GM12892 (cell line): ENCODE measurements around the gene PRKAR2B.

ENCODE experiments used
- DNase-seq: peaks from one replicate; pipeline ENCODE4 v3.0.0; 2011; ENCODE audit not compliant: insufficient read length
- FAIRE-seq: peaks from 2 replicates; lab custom pipeline; 2011; peaks lifted over from hg19 to GRCh38; lab: Jason Lieb, UNC
- POLR2A ChIP-seq: IDR thresholded peaks from 2 replicates; pipeline ENCODE4 v1.6.1; 2011; ENCODE audit warnings: low read depth, low read length, control low read depth
- POLR2AphosphoS5 ChIP-seq: IDR thresholded peaks from 2 replicates; pipeline ENCODE4 v1.6.1; 2011; ENCODE audit warnings: low read depth, low read length, control low read depth
- TAF1 ChIP-seq: IDR thresholded peaks from 2 replicates; pipeline ENCODE4 v1.6.1; 2011; ENCODE audit warnings: low read depth, mild to moderate bottlenecking, control low read depth, low read length, borderline replicate concordance

Gene PRKAR2B

DNA sequence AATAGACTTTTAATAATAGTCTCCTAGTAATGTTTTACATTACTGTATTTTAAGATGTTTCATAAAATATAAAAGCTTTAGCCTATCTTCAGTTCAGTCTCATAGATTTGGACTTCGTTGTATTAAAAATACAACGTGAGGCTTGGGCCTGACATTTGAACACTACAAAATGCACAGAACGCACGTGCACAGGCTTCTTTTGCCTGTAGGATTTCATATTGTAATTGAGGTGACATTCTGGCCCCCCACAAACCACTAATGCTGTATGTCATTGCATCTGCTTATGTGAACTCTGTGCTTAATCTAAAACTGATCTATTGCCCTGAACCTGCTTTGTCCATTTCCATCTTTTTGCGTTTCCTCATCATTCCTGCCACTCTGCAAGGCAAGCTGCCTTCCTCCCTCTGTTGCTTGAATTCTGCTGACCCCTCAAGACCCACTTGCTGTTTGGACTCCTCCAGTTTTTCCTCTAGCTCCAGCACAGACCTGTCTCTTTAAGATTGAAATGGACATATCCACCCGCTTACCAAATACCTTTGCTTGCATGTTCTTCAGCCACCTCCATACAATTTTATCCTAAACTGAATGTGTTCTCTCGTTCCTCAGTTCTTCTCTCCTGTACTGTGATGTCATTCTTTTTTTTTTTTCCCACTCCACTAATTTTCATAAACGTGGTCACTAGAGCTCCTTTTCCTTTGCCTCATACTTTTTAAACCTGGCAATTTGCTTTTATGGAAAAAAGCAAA lies 12.4 kb downstream of the PRKAR2B start:
- DNase-seq (no peak), FAIRE-seq (no peak)

DNA sequence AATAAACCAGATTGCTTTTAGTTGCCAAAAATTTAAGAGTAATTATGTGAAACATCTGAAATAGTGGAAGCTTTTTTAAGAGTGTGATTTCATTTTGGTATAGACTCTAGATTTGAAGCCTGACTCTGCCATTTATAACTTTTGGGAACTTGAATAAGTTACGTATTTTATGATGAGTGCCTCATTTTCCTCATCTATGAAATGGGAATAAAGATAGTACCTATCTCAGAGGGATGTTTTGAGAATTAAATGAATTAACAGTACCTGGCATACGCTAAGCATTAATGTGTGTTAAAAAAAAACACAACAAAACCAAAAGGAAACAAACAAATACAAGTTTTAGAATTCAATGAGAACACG lies 12.9 kb downstream of the PRKAR2B start:
- no peak for FAIRE-seq
- DNase-seq, result no peak
- TF ChIP-seq TAF1, result no peak
- TF ChIP-seq POLR2A, result no peak
- TF ChIP-seq POLR2AphosphoS5, result no peak

More for the DNA sequence above, 12.4 kb downstream of the PRKAR2B start:
- no peak for TF ChIP-seq TAF1
- no peak for TF ChIP-seq POLR2A
- TF ChIP-seq POLR2AphosphoS5, result no peak

DNA sequence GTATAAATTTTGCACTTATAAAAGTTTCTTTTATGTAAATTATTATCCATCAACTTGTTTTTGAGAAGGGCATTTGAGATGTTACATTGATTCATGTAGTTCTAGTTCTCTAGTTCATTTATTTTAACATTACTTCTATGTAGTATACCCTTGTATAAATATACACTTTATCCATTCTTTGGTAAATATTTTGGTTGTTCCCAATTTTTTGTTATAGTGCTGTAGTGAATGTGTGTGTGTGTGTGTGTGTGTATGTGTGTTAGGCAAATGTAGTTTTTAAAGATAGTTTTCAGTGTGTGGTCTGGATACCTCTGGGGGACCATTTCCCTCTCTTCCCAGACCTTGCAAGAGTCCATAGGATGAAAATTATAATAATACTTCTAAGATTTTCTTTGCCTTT lies 15.0 kb downstream of the PRKAR2B start:
- TF ChIP-seq POLR2A (no peak), TAF1 (no peak), POLR2AphosphoS5 (no peak)
- FAIRE-seq (no peak), DNase-seq (no peak)

DNA sequence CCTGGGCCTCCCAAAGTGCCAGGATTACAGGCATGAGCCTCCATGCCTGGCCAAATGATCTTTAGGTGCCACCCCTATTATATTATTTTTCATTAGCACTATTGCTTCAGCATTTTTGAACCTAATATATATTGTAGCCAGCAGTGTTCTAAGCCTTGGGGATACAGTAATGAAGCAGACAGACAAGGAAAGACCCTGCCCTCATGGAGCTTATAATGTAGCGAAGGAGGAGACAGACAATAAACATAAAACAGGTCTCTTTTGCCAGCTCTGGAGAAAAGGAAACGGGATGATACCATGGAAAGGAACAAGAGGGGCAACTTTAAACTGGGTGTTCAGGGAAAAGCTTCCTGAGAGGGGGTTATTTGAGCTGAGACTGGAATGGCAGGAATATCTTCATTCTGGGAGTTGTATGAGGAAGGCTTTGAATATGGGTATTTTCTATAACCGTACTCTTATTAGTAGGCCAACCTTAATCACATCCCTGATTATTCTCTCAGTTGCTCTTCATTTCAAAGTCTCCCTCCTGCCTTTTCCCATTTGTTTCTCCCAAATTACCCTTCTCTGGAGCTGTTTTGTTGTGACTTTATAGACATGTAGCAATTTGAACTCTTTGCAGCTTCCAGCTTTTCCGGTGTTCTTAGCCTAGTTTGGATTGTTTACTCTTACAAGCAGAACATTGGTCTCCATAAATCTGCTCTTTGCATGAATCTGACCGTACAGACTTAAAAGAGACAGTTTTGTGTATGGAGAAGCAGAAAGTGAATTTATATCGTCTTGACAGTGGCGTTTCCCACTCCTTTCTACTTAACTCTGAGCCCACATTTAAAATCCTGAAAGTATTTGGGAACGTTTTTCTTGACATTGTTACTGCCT lies 19.0 kb downstream of the PRKAR2B start:
- TF ChIP-seq POLR2A (no peak), TAF1 (no peak), POLR2AphosphoS5 (no peak)
- FAIRE-seq (no peak), DNase-seq (no peak)

DNA sequence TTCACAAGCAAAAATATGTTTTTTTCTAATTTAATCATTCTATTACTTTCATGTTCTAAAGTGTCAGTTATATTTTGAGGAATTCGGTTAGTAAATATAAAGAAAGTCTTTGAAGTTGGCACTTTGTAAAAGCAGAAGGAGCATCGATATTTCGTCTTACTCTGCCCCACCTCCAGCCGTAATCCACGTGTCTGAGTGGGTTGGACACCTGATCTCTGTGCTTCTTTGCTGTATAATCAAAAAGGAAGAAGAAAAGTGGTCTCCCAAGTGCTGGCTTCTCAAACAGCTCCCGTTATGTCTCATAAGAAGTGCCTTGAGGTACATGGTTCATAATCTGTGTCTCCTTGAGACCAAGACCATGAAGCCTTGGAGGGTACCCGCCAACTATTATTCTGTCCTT lies 19.8 kb downstream of the PRKAR2B start:
- TF ChIP-seq POLR2A (no peak), TAF1 (no peak), POLR2AphosphoS5 (no peak)
- FAIRE-seq (no peak), DNase-seq (no peak)

DNA sequence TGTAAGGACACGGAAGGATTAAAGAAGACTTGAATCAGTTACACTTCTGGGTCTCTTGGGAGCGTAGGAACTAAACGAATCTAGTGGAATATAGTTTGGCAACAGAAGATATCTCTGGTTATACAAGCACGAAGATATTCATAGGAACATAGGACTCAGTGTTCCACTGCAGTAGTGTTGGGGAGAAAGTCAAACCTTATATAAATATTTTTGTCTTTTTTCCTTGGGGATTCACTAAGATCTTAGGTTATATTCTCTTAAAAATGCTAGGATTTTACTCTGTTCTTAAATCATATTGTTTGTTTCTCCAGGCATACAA lies 21.4 kb downstream of the PRKAR2B start:
- TF ChIP-seq TAF1 (no peak), POLR2A (no peak), POLR2AphosphoS5 (no peak)
- DNase-seq, result no peak
- no peak for FAIRE-seq

DNA sequence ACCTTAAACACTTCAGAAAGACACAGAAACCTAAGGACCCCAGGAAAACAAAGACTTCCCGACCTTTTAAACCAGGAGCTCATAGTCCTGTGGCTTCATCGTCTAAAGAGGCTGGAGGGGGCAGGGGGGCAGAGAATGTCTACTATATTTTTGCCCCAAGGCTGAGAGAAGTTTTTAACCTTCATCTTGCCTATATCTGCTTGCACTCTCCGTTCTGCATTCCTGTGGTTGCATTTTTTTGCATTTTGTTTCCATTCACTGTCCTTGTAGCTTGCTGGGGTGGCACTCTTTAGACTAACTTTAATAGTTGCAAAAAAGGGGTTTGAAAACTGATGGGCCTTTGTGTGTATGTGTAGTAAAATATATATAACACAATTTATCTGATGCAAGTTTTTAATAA lies 23.7 kb downstream of the PRKAR2B start:
- TF ChIP-seq POLR2A, result no peak
- no peak for TF ChIP-seq TAF1
- TF ChIP-seq POLR2AphosphoS5, result no peak
- DNase-seq (no peak), FAIRE-seq (no peak)

DNA sequence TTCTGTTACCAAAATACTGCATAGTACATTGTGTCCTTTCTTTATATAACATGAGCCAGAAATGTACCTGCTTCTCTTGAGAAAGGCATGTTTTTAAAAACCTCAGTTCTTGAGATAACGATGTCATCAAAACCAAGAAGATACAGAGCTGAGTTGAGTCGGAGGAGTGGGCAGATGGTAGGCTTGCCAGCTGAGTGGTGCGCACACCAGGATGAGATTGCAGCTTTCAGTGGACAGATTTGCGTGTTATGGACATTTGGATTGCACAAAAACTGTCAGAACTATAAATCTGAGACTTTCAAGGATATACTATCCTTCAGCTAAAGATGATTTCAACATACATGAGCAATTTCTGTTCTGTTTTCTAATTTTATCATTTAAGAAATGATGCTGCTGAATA lies 25.0 kb downstream of the PRKAR2B start:
- DNase-seq (no peak), FAIRE-seq (no peak)
- no peak for TF ChIP-seq POLR2A
- TF ChIP-seq TAF1, result no peak
- TF ChIP-seq POLR2AphosphoS5, result no peak

DNA sequence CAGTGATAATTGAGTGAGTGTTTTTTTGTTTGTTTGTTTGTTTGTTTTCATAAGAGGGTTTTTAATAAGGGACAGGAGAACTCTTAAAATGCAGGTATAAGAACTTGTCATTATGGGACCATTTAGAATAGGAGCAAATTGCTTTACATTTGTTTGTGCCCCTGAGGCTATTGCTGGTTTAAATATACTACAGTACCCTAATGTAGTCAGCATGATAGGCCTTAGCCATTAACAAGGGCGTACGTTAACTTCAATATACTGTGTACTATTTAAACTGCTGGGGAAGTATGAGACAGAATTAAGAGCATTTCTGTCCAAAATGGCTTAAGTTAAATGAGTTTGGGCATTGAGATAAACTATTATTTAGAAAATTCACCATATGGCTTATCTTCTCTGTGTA lies 26.2 kb downstream of the PRKAR2B start:
- FAIRE-seq (no peak), DNase-seq (no peak)
- TF ChIP-seq POLR2A, result no peak
- no peak for TF ChIP-seq POLR2AphosphoS5
- no peak for TF ChIP-seq TAF1

DNA sequence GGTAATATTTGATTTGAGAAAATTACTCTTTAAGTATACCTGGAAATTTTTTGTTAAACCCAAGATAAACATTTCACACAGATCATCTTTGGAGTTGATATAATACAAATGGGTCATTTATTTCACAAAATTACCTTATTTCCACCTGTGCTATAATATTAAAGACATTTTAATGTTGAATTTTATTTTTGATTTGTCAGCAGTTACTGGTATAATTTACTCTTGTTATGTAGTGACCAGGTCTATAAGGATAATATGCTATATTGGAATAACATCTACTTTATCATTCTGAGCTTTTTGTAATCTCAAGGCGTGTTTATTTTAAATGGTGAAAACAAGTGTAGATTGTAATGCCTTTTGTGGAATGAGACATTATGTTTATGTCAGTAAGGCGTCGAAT lies 26.6 kb downstream of the PRKAR2B start:
- FAIRE-seq (no peak), DNase-seq (no peak)
- TF ChIP-seq POLR2AphosphoS5 (no peak), TAF1 (no peak), POLR2A (no peak)

DNA sequence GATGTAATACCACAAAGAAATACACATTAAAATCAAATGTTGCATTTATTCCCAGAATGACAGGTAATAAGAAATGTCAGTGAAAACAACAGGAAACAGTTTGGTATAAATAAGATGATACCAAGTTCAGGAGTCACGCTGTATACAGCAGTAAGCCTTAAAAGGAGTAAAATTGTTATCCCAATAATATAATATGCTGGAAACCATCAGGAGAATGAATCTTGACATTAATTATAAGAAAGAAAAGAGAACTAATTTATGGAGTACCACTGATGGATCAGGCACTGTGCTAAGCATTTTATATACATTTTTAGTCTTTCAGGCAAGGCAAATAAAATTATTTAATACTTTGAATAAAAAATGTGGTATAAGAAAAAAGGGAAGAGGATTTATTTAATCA lies 27.6 kb downstream of the PRKAR2B start:
- TF ChIP-seq POLR2AphosphoS5, result no peak
- no peak for TF ChIP-seq TAF1
- no peak for TF ChIP-seq POLR2A
- no peak for FAIRE-seq
- DNase-seq, result no peak
